ENCODE results near the gene SLC1A2. TPM values are rescaled to one million over a fixed set of nuclear protein-coding genes. Genes with fewer than 3 reads are reported as not detected.

Gene SLC1A2
- polyA plus RNA-seq, 4 donors = 0.15 to 0.18 TPM; not detected in 2

DNA sequence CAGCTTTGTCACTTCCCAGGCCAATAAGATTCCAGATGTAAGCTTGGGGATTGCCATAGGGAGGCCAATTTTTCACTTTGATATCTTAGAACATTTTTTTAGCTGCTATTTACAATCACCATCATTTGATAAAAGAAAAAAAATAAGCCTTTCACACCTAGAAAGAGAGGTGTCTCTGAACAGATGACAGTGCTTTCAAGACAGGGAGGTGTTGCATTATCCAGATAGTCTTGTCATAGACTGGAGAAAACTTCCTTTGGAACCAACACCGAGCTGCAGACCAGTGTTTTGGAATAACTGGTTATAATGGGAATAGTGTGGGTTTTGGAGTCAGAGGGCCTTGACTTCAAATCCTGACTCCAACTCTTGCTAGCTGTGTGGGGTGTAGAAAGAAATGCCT is 101.0 kb downstream of the SLC1A2 start:
- no peak overlapping the region for H3K4me3 ChIP-seq (ENCODE audit: low read depth in 1 of 3, low read length in 3 of 3)
- FAIRE-seq (no peak), DNase-seq (no peak)
- H3K27me3 ChIP-seq (ENCODE audit: control insufficient read depth in 3 of 3, insufficient read depth in 3 of 3, low read length in 3 of 3) = no peaks in the 10 kb centered on the region
- WGBS, 3 donors = 94 to 97% (median 95%) methylated on average over 1 of the region's 1 CpG
- H3K36me3 ChIP-seq (ENCODE audit: control insufficient read depth in 3 of 3, insufficient read depth in 2 of 3, low read depth in 1 of 3, low read length in 3 of 3) = no peaks in the 10 kb centered on the region
- H3K9me3 ChIP-seq (ENCODE audit: control insufficient read depth in 2 of 2, insufficient read depth in 1 of 2, low read depth in 1 of 2, low read length in 1 of 2) = no peaks in the 10 kb centered on the region
- no peaks in the 10 kb centered on the region for H3K4me1 ChIP-seq (ENCODE audit: control insufficient read depth in 3 of 3, insufficient read depth in 2 of 3, low read depth in 1 of 3, low read length in 2 of 3)
- H3K27ac ChIP-seq (ENCODE audit: low read depth in 1 of 3, low read length in 2 of 3) = no peak overlapping the region

DNA sequence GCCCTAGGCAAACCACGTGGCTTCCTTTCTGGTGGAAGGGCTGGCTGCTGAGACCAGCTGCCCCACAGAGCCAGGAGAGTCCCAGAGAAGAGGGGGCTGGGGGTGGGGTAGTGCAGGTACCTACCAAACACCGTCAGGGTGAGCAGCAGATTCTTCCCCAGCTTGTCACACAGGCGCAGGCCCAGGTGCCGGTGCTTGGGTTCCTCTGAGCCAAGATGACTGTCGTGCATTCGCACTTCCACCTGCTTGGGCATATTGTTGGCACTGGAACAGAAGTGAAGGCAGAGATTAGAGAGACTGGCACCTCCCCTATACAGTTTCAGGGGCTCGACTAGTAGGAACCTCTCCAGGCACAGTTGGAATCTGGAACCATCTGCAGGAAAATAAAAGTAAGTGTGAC is 102.1 kb downstream of the SLC1A2 start:
- Histone ChIP-seq H3K27ac (ENCODE audit: low read depth in 1 of 3, low read length in 2 of 3) (no peak overlapping the region), H3K4me3 (ENCODE audit: low read depth in 1 of 3, low read length in 3 of 3) (no peak overlapping the region), H3K36me3 (ENCODE audit: control insufficient read depth in 3 of 3, insufficient read depth in 2 of 3, low read depth in 1 of 3, low read length in 3 of 3) (no peaks in the 10 kb centered on the region), H3K4me1 (ENCODE audit: control insufficient read depth in 3 of 3, insufficient read depth in 2 of 3, low read depth in 1 of 3, low read length in 2 of 3) (no peaks in the 10 kb centered on the region), H3K9me3 (ENCODE audit: control insufficient read depth in 2 of 2, insufficient read depth in 1 of 2, low read depth in 1 of 2, low read length in 1 of 2) (no peaks in the 10 kb centered on the region), H3K27me3 (ENCODE audit: control insufficient read depth in 3 of 3, insufficient read depth in 3 of 3, low read length in 3 of 3) (no peaks in the 10 kb centered on the region)
- 71 to 89% (median 73%) methylated on average over 7 of the region's 7 CpGs for WGBS, 3 donors
- FAIRE-seq = no peak
- no peak for DNase-seq

DNA sequence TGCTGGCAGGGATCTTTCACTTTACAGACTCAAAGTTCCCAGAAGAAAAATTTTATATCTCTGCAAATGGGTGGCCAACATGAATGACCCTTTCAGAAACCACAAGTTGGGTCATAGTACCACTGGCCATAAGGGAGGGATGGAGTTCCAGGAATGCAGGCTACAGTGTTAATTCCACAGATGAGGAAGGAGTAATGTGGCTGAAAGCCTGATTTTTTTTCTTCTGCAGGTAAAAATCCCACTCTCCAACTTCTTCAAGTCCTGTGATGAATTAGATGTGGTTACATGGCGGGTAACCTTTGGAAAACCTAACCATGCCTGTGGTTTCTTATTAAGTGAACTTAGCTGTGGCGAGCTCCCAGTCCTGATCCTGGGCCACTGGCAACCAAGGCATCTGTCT is 103.2 kb downstream of the SLC1A2 start:
- FAIRE-seq (no peak), DNase-seq (no peak)
- Histone ChIP-seq H3K4me3 (ENCODE audit: low read depth in 1 of 3, low read length in 3 of 3) (no peak overlapping the region), H3K9me3 (ENCODE audit: control insufficient read depth in 2 of 2, insufficient read depth in 1 of 2, low read depth in 1 of 2, low read length in 1 of 2) (no peaks in the 10 kb centered on the region), H3K4me1 (ENCODE audit: control insufficient read depth in 3 of 3, insufficient read depth in 2 of 3, low read depth in 1 of 3, low read length in 2 of 3) (no peaks in the 10 kb centered on the region), H3K27ac (ENCODE audit: low read depth in 1 of 3, low read length in 2 of 3) (no peak overlapping the region), H3K27me3 (ENCODE audit: control insufficient read depth in 3 of 3, insufficient read depth in 3 of 3, low read length in 3 of 3) (no peaks in the 10 kb centered on the region), H3K36me3 (ENCODE audit: control insufficient read depth in 3 of 3, insufficient read depth in 2 of 3, low read depth in 1 of 3, low read length in 3 of 3) (no peaks in the 10 kb centered on the region)
- 90 to 95% (median 93%) methylated on average over 2 of the region's 2 CpGs for WGBS, 3 donors

DNA sequence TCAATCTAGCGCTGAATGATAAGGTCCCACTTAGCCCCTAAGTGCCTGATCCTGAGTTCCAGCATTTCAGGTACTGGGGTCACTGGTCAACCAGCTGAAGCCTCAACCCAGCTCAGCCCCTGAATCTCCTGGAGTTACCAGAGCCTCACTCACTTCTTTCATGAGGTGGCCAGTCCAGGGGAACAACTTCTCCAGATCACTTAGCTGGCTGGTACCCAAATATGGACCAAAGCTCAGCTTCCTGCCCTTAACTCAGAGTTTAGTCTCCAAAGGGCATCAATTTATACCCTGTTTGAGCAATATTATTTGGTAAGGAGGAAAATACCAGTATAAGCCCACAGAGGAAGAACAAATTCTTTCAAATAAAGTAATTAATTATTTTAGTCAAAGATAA is 105.6 kb downstream of the SLC1A2 start:
- DNase-seq (no peak), FAIRE-seq (no peak)
- Histone ChIP-seq H3K27me3 (ENCODE audit: control insufficient read depth in 3 of 3, insufficient read depth in 3 of 3, low read length in 3 of 3) (no peaks in the 10 kb centered on the region), H3K9me3 (ENCODE audit: control insufficient read depth in 2 of 2, insufficient read depth in 1 of 2, low read depth in 1 of 2, low read length in 1 of 2) (no peaks in the 10 kb centered on the region), H3K4me3 (ENCODE audit: low read depth in 1 of 3, low read length in 3 of 3) (no peak overlapping the region), H3K27ac (ENCODE audit: low read depth in 1 of 3, low read length in 2 of 3) (peak overlapping the region in 1 of 3 donors; percentile 7), H3K4me1 (ENCODE audit: control insufficient read depth in 3 of 3, insufficient read depth in 2 of 3, low read depth in 1 of 3, low read length in 2 of 3) (no peaks in the 10 kb centered on the region), H3K36me3 (ENCODE audit: control insufficient read depth in 3 of 3, insufficient read depth in 2 of 3, low read depth in 1 of 3, low read length in 3 of 3) (no peaks in the 10 kb centered on the region)
- WGBS, 3 donors = 80 to 86% (median 81%) methylated on average over 1 of the region's 1 CpG

DNA sequence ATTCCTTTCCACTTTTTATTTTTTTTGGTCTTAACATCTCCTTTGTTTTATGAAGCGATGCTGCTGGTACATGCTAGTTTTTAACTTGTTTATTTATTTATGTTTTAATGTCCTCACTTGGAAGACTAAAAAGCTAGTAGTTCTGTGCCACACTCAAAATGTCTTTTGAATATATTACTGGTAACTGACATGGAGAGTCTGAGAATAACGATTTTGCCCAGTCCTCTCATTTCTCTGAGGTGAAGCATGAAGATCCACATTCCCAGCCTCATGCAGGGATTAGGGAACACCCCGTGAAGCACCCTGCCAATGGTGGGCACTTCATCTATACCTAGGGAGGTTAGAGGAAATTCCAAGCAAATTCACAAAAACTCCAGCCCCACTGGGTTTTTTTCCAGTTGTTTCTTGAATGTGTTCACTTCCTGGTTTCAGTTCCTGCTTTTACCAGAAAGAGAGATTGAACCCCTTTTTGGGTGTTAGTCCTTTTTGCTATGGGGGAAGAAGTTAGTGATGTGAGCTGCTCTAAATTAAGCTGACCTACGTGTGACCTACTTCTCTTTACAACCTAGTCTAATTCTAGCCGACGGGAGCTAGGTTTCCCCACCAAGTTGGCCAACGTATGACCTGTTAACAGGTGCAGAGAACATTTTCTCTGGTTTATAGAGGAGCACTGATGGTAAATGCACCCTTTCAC is 106.1 kb downstream of the SLC1A2 start:
- H3K36me3 ChIP-seq (ENCODE audit: control insufficient read depth in 3 of 3, insufficient read depth in 2 of 3, low read depth in 1 of 3, low read length in 3 of 3) = no peaks in the 10 kb centered on the region
- H3K4me1 ChIP-seq (ENCODE audit: control insufficient read depth in 3 of 3, insufficient read depth in 2 of 3, low read depth in 1 of 3, low read length in 2 of 3) = no peaks in the 10 kb centered on the region
- no peaks in the 10 kb centered on the region for H3K27me3 ChIP-seq (ENCODE audit: control insufficient read depth in 3 of 3, insufficient read depth in 3 of 3, low read length in 3 of 3)
- no peaks in the 10 kb centered on the region for H3K9me3 ChIP-seq (ENCODE audit: control insufficient read depth in 2 of 2, insufficient read depth in 1 of 2, low read depth in 1 of 2, low read length in 1 of 2)
- FAIRE-seq (no peak), DNase-seq (no peak)
- H3K4me3 ChIP-seq (ENCODE audit: low read depth in 1 of 3, low read length in 3 of 3) = no peak overlapping the region
- 73 to 80% (median 78%) methylated on average over 7 of the region's 7 CpGs for WGBS, 3 donors
- H3K27ac ChIP-seq (ENCODE audit: low read depth in 1 of 3, low read length in 2 of 3) = peak overlapping the region in 1 of 3 donors; percentile 7

DNA sequence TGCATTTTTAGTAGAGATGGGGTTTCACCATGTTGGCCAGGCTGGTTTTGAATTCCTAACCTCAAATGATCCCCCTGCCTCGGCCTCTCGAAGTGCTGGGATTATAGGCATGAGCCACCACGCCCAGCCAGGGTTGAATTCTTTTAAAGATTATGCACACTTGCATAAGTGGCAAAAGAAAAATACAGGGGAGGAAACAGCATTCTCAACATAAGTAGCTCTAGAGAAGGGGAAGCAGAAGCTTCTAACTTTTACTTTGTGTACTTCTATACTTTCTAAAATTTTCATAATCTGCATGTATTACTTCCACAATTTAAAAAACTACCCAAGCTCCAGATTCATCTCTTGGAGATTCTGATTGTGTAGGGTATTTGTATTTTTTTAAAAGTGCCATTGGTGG is 108.0 kb downstream of the SLC1A2 start:
- Histone ChIP-seq H3K36me3 (ENCODE audit: control insufficient read depth in 3 of 3, insufficient read depth in 2 of 3, low read depth in 1 of 3, low read length in 3 of 3) (no peaks in the 10 kb centered on the region), H3K9me3 (ENCODE audit: control insufficient read depth in 2 of 2, insufficient read depth in 1 of 2, low read depth in 1 of 2, low read length in 1 of 2) (no peaks in the 10 kb centered on the region), H3K4me3 (ENCODE audit: low read depth in 1 of 3, low read length in 3 of 3) (no peak overlapping the region), H3K27me3 (ENCODE audit: control insufficient read depth in 3 of 3, insufficient read depth in 3 of 3, low read length in 3 of 3) (no peaks in the 10 kb centered on the region), H3K27ac (ENCODE audit: low read depth in 1 of 3, low read length in 2 of 3) (no peak overlapping the region), H3K4me1 (ENCODE audit: control insufficient read depth in 3 of 3, insufficient read depth in 2 of 3, low read depth in 1 of 3, low read length in 2 of 3) (no peaks in the 10 kb centered on the region)
- DNase-seq = no peak
- 83 to 87% (median 84%) methylated on average over 3 of the region's 3 CpGs for WGBS, 3 donors
- no peak for FAIRE-seq

DNA sequence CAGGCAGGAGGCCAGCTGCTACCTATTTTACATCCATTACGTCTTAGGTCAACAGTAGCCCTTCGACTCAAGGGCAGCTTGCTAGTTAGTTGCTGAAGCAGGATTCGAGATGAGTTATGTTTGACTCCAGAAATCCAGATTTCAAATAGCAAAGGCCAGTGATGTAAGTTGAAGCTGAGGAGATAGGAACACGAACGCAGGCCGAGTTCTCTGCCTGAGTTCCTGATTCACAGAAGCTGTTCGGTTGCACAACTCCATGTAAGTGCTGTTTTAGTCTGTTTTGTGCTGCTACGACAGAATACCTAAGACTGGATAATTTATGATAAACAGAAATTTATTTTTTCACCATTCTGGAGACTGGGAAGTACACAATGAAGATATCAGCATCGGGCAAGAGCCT is 111.2 kb downstream of the SLC1A2 start:
- no peaks in the 10 kb centered on the region for H3K9me3 ChIP-seq (ENCODE audit: control insufficient read depth in 2 of 2, insufficient read depth in 1 of 2, low read depth in 1 of 2, low read length in 1 of 2)
- H3K27me3 ChIP-seq (ENCODE audit: control insufficient read depth in 3 of 3, insufficient read depth in 3 of 3, low read length in 3 of 3) = no peaks in the 10 kb centered on the region
- WGBS, 3 donors = 89 to 91% (median 89%) methylated on average over 9 of the region's 9 CpGs
- H3K4me1 ChIP-seq (ENCODE audit: control insufficient read depth in 3 of 3, insufficient read depth in 2 of 3, low read depth in 1 of 3, low read length in 2 of 3) = no peaks in the 10 kb centered on the region
- no peak overlapping the region for H3K27ac ChIP-seq (ENCODE audit: low read depth in 1 of 3, low read length in 2 of 3)
- FAIRE-seq (no peak), DNase-seq (no peak)
- H3K4me3 ChIP-seq (ENCODE audit: low read depth in 1 of 3, low read length in 3 of 3) = no peak overlapping the region
- no peaks in the 10 kb centered on the region for H3K36me3 ChIP-seq (ENCODE audit: control insufficient read depth in 3 of 3, insufficient read depth in 2 of 3, low read depth in 1 of 3, low read length in 3 of 3)

DNA sequence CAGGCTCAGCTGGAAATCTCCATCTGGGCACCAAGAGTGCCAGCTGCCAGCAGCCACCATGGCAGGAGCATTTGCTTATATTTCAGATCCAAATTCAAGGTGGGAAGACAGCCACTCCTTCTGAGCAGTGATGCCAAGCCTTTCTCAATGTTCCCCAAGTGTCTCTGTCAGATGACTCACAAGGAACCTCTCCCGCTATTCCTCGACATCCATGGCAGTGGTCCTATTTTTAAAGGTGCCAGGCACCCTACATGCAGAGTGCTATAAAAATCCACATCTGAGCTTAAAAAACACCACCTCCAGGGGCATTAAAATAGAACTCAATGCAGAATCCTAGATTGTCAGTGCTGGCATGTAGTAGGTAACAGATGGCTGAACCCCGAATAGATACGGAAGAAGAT is 112.1 kb downstream of the SLC1A2 start:
- no peak overlapping the region for H3K4me3 ChIP-seq (ENCODE audit: low read depth in 1 of 3, low read length in 3 of 3)
- no peak overlapping the region for H3K27ac ChIP-seq (ENCODE audit: low read depth in 1 of 3, low read length in 2 of 3)
- no peaks in the 10 kb centered on the region for H3K9me3 ChIP-seq (ENCODE audit: control insufficient read depth in 2 of 2, insufficient read depth in 1 of 2, low read depth in 1 of 2, low read length in 1 of 2)
- H3K4me1 ChIP-seq (ENCODE audit: control insufficient read depth in 3 of 3, insufficient read depth in 2 of 3, low read depth in 1 of 3, low read length in 2 of 3) = no peaks in the 10 kb centered on the region
- DNase-seq (no peak), FAIRE-seq (no peak)
- WGBS, 3 donors = 95 to 96% (median 96%) methylated on average over 4 of the region's 4 CpGs
- no peaks in the 10 kb centered on the region for H3K27me3 ChIP-seq (ENCODE audit: control insufficient read depth in 3 of 3, insufficient read depth in 3 of 3, low read length in 3 of 3)
- no peaks in the 10 kb centered on the region for H3K36me3 ChIP-seq (ENCODE audit: control insufficient read depth in 3 of 3, insufficient read depth in 2 of 3, low read depth in 1 of 3, low read length in 3 of 3)
